VCaP (cell line): ENCODE data around the gene HLA-DQA1.

ENCODE experiments used
- H3K27ac ChIP-seq: fragments of 450-650 bp; 2 replicates; pipeline ENCODE4 v1.5.1; 2017
- CTCF ChIP-seq: fragments of 450-650 bp; conservative IDR thresholded peaks from 2 replicates; pipeline ENCODE4 v1.5.1; 2017; ENCODE audit warnings: mild to moderate bottlenecking, moderate library complexity

Gene HLA-DQA1

GRCh38 chr6:32613475-32613874 lies 23.7 kb upstream of the HLA-DQA1 start:
- TF ChIP-seq CTCF = no peak

GRCh38 chr6:32614366-32615081 lies 22.7 kb upstream of the HLA-DQA1 start:
- TF ChIP-seq CTCF = no peak
- no peak overlapping the region for H3K27ac ChIP-seq

More at GRCh38 chr6:32613475-32613874, 23.7 kb upstream of the HLA-DQA1 start:
- no peak overlapping the region for H3K27ac ChIP-seq

GRCh38 chr6:32615885-32616532 lies 21.2 kb upstream of the HLA-DQA1 start:
- TF ChIP-seq CTCF = no peak
- H3K27ac ChIP-seq = no peak overlapping the region

- no peak overlapping the region for H3K27ac ChIP-seq
- no peak for TF ChIP-seq CTCF
Observed at GRCh38 chr6:32617751-32618150, 19.5 kb upstream of the HLA-DQA1 start.

GRCh38 chr6:32621372-32621771 lies 15.8 kb upstream of the HLA-DQA1 start:
- H3K27ac ChIP-seq = no peak overlapping the region
- no peak for TF ChIP-seq CTCF

- no peak for TF ChIP-seq CTCF
Observed at GRCh38 chr6:32622545-32623401, 14.4 kb upstream of the HLA-DQA1 start.

GRCh38 chr6:32623693-32624092 lies 13.5 kb upstream of the HLA-DQA1 start:
- H3K27ac ChIP-seq = no peak overlapping the region
- no peak for TF ChIP-seq CTCF

More at GRCh38 chr6:32622545-32623401, 14.4 kb upstream of the HLA-DQA1 start:
- no peak overlapping the region for H3K27ac ChIP-seq
